BJ (cell line): ENCODE measurements around the gene SPP2. TPM values are rescaled to one million over a fixed set of nuclear protein-coding genes. Genes with fewer than 3 reads are reported as not detected.

Source experiments
- CTCF ChIA-PET: fragments of 350-600 bp; formaldehyde crosslinking; extraction: SDS; loops from one replicate; lab custom pipeline; 2021; ENCODE audit warnings: antibody characterized with exemption, inconsistent platforms; lab: Yijun Ruan, JAX
- POLR2A ChIA-PET: fragments of 300-600 bp; sonication (Branson Sonifier 250); formaldehyde crosslinking; extraction: SDS; loops from one replicate; lab custom pipeline; 2021; ENCODE audit warnings: antibody characterized with exemption; lab: Charles Lee
- DNase-seq: peaks from one replicate; pipeline ENCODE4 v3.0.0-alpha.2; 2011; ENCODE audit warnings: low read depth
- H3K27me3 ChIP-seq: 2 replicates; pipeline ENCODE4 v1.6.0; 2011; ENCODE audit warnings: low read length; ENCODE audit not compliant: control insufficient read depth, insufficient read depth
- H3K36me3 ChIP-seq: 2 replicates; pipeline ENCODE4 v1.5.1; 2011; ENCODE audit warnings: low read length; ENCODE audit not compliant: control insufficient read depth, insufficient read depth
- H3K4me3 ChIP-seq: 2 replicates; pipeline ENCODE4 v1.5.1; 2011; ENCODE audit warnings: low read depth, mild to moderate bottlenecking, control low read depth, low read length
- CTCF ChIP-seq: IDR thresholded peaks from 2 replicates; pipeline ENCODE4 v1.5.1; 2011; ENCODE audit warnings: low read depth, mild to moderate bottlenecking, control low read depth, inconsistent platforms, low read length, moderate library complexity; ENCODE audit not compliant: insufficient read depth
- polyA plus RNA-seq: library from polyadenylated mRNA; depleted of rRNA; stranded (reverse); fragments of >200 nt; gene quantifications from 2 replicates; pipeline ENCODE4 v1.2.3, GENCODE V29; 2011; rRNA removed

SPP2 gene
- polyA plus RNA-seq, 1 experiment = not detected

- DNase-seq = no peak
- Histone ChIP-seq H3K4me3 (no peak overlapping the region), H3K27me3 (0 out of 2 replicates have a peak, but pooled peaks cover 5% of the 10 kb centered on the region), H3K36me3 (no peaks in the 10 kb centered on the region)
- no peak for TF ChIP-seq CTCF
- ChIA-PET POLR2A (no interaction called here), CTCF (interaction anchor here (1.0 kb wide), 1 partner anchor 375 kb away, joined by 3 read pairs; no protein-coding TSS in a partner anchor)
These were observed 75.1 kb downstream of the SPP2 start for GRCh38 chr2:234125451-234126145.

- H3K4me3 ChIP-seq = no peak overlapping the region
- H3K36me3 ChIP-seq = no peaks in the 10 kb centered on the region
- CTCF ChIA-PET = no interaction called here
- H3K27me3 ChIP-seq = 0 out of 2 replicates have a peak, but pooled peaks cover 5% of the 10 kb centered on the region
- POLR2A ChIA-PET = no interaction called here
- no peak for DNase-seq
- no peak for TF ChIP-seq CTCF
These were observed 75.6 kb downstream of the SPP2 start for GRCh38 chr2:234126146-234126470.

Other genes with a start within 250 kb of the SPP2 start
- 30.5 and 46.2 TPM in 2 replicates for gene HJURP, start 196.2 kb upstream of the SPP2 start, polyA plus RNA-seq
- gene TRPM8, start 133.3 kb upstream of the SPP2 start, polyA plus RNA-seq = not detected in 2 replicates